ENCODE results near the gene DQX1.

Gene DQX1

GRCh38 chr2:74524005-74524404 is 2.0 kb downstream of the DQX1 start:
- DNase-seq (ENCODE audit: low spot score) (no peak), ATAC-seq (ENCODE audit: low read depth) (no peak)
- no peak for TF ChIP-seq CTCF (IDR thresholded peaks at IDR 0.05; ENCODE audit: poor library complexity, severe bottlenecking)
- Histone ChIP-seq H3K27me3 (ENCODE audit: insufficient read depth, poor library complexity, severe bottlenecking) (peaks cover 10% of the 10 kb centered on the region), H3K4me3 (ENCODE audit: severe bottlenecking) (no peak overlapping the region), H3K36me3 (ENCODE audit: low read depth) (peaks cover 31% of the 10 kb centered on the region), H3K27ac (ENCODE audit: poor library complexity, severe bottlenecking) (no peak overlapping the region), H3K9me3 (ENCODE audit: severe bottlenecking) (no peaks in the 10 kb centered on the region), H3K4me1 (ENCODE audit: insufficient read depth, poor library complexity, severe bottlenecking) (peaks cover 2% of the 10 kb centered on the region)

- H3K36me3 ChIP-seq (ENCODE audit: low read depth): peaks cover 19% of the 10 kb centered on the region
- no peaks in the 10 kb centered on the region for H3K9me3 ChIP-seq (ENCODE audit: severe bottlenecking)
- no peak for TF ChIP-seq CTCF (IDR thresholded peaks at IDR 0.05; ENCODE audit: poor library complexity, severe bottlenecking)
- no peak for DNase-seq (ENCODE audit: low spot score)
- no peak for ATAC-seq (ENCODE audit: low read depth)
- H3K27me3 ChIP-seq (ENCODE audit: insufficient read depth, poor library complexity, severe bottlenecking): peaks cover 23% of the 10 kb centered on the region
- no peak overlapping the region for H3K27ac ChIP-seq (ENCODE audit: poor library complexity, severe bottlenecking)
- H3K4me1 ChIP-seq (ENCODE audit: insufficient read depth, poor library complexity, severe bottlenecking): peaks cover 2% of the 10 kb centered on the region
- no peak overlapping the region for H3K4me3 ChIP-seq (ENCODE audit: severe bottlenecking)
Observed at GRCh38 chr2:74522516-74522915, 3.5 kb downstream of the DQX1 start.

- H3K27ac ChIP-seq (ENCODE audit: poor library complexity, severe bottlenecking): no peak overlapping the region
- ATAC-seq (ENCODE audit: low read depth) (no peak), DNase-seq (ENCODE audit: low spot score) (no peak)
- no peaks in the 10 kb centered on the region for H3K36me3 ChIP-seq (ENCODE audit: low read depth)
- H3K4me1 ChIP-seq (ENCODE audit: insufficient read depth, poor library complexity, severe bottlenecking): no peaks in the 10 kb centered on the region
- H3K9me3 ChIP-seq (ENCODE audit: severe bottlenecking): no peaks in the 10 kb centered on the region
- no peak for TF ChIP-seq CTCF (IDR thresholded peaks at IDR 0.05; ENCODE audit: poor library complexity, severe bottlenecking)
- peaks cover 82% of the 10 kb centered on the region for H3K27me3 ChIP-seq (ENCODE audit: insufficient read depth, poor library complexity, severe bottlenecking)
- no peak overlapping the region for H3K4me3 ChIP-seq (ENCODE audit: severe bottlenecking)
Observed at GRCh38 chr2:74516650-74517049, 9.4 kb downstream of the DQX1 start.

- H3K27ac ChIP-seq (ENCODE audit: poor library complexity, severe bottlenecking): no peak overlapping the region
- H3K4me1 ChIP-seq (ENCODE audit: insufficient read depth, poor library complexity, severe bottlenecking): no peaks in the 10 kb centered on the region
- no peak for TF ChIP-seq CTCF (IDR thresholded peaks at IDR 0.05; ENCODE audit: poor library complexity, severe bottlenecking)
- no peaks in the 10 kb centered on the region for H3K9me3 ChIP-seq (ENCODE audit: severe bottlenecking)
- no peak overlapping the region for H3K4me3 ChIP-seq (ENCODE audit: severe bottlenecking)
- DNase-seq (ENCODE audit: low spot score) (peak; percentile 69), ATAC-seq (ENCODE audit: low read depth) (no peak; the same call in 2 of the 3 replicates)
- H3K27me3 ChIP-seq (ENCODE audit: insufficient read depth, poor library complexity, severe bottlenecking): peaks cover 85% of the 10 kb centered on the region
- no peaks in the 10 kb centered on the region for H3K36me3 ChIP-seq (ENCODE audit: low read depth)
Observed at GRCh38 chr2:74515981-74516633, 9.9 kb downstream of the DQX1 start.

- H3K4me3 ChIP-seq (ENCODE audit: severe bottlenecking): no peak overlapping the region
- DNase-seq (ENCODE audit: low spot score) (peak; percentile 42), ATAC-seq (ENCODE audit: low read depth) (no peak)
Observed at GRCh38 chr2:74515271-74515980, 10.6 kb downstream of the DQX1 start.

More at GRCh38 chr2:74515271-74515980, 10.6 kb downstream of the DQX1 start:
- Histone ChIP-seq H3K27ac (ENCODE audit: poor library complexity, severe bottlenecking) (no peak overlapping the region), H3K9me3 (ENCODE audit: severe bottlenecking) (no peaks in the 10 kb centered on the region), H3K36me3 (ENCODE audit: low read depth) (no peaks in the 10 kb centered on the region), H3K27me3 (ENCODE audit: insufficient read depth, poor library complexity, severe bottlenecking) (peaks cover 85% of the 10 kb centered on the region), H3K4me1 (ENCODE audit: insufficient read depth, poor library complexity, severe bottlenecking) (no peaks in the 10 kb centered on the region)
- no peak for TF ChIP-seq CTCF (IDR thresholded peaks at IDR 0.05; ENCODE audit: poor library complexity, severe bottlenecking)
